Measurements from ENCODE around the gene ARCN1.

The ARCN1 gene

DNA sequence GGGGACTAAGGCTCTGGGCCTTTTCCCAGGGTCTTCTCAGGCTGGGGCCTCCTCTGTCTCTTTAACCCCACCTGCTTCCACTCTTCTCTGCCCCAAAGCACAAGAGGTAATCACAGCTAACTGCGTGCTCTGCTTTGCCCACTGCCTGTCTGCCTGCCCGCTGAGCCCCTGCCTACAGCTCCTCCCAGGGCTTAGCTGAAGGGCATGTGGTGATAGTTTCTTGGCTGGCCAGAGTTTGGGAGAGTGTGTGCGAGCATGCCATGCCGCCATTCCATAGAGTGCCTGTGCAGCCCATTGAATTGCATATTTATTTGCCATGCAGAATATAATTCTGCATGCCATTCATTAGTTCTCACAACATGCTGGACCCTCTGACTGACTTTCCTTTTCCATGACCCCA, 67.7 kb downstream of the ARCN1 start:
- DNase-seq (ENCODE audit: insufficient read length, low spot score) = no peak
- no peak for FAIRE-seq
- no peak for TF ChIP-seq POLR2A (IDR thresholded peaks at IDR 0.05; ENCODE audit: low read depth, low read length)

DNA sequence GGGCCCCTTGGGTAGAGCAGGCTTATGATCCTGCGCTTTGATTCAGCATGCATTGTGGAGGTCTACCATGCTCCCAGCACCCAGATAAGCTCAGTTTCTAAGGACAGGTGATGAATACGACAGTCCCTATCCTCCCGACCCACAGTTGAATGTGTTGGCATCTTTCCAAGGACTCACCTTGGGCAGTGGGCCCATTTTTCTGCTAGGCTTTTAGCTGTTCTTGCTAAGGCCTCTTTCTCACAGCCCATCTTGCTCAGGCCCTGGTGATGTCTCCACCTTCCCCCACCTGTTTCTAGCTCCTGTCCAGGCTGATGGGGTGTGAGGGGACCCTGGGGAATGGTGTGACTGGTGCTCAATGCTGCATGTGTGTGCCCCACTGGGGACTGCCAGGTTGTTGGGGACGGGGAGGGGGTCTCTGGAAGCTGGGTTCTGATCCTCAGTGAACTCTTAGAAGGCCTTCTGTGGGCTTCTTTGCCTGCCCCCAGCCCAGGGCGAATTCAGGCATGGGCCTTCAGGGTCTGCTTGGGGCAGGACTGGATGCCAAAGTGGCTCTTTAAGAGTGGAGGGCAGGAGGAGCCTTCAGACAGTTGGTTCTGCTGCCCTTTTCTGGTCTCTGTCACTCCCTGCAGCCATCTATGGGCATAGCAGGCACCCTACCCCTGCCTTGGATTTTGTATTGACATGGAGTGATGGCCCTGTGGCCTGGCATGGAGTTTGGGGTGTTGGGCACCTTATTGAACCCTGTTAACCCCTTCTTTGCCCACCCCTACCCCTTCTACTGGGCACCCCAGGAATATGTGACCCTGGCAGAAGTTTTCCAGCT, 68.3 kb downstream of the ARCN1 start:
- TF ChIP-seq POLR2A (IDR thresholded peaks at IDR 0.05; ENCODE audit: low read depth, low read length) = no peak
- no peak for FAIRE-seq
- no peak for DNase-seq (ENCODE audit: insufficient read length, low spot score)

DNA sequence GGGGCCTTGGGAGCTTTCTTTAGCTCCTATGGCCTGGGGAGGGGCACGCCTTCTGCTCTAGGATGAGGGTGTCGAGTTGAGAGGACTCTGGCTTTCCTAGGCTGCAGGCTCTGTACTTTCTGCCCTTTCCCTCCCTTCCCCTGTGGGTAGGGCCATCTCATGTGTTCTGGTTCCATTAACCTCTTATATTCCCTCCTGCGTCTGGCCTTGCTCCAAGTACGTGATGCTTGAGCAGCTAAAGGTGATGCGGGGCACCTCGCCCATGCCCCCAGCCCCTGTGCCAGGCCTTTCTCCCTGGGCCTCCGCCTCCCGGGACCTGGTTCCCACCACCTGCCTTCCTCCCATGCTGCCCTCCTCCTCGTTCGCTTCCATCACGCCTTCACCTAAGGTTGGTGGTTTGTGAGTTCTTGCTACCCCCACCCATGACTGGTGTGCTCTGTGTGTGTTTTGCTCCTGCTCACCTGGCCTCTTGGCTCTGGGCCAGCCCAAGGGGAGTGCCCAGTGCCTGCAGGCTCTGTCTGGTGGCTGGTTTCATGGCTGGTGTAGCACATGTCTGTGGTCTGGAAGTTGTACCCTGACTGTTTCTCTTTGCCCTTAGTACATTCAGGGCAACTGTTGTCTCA, 69.3 kb downstream of the ARCN1 start:
- TF ChIP-seq POLR2A (IDR thresholded peaks at IDR 0.05; ENCODE audit: low read depth, low read length) = no peak
- DNase-seq (ENCODE audit: insufficient read length, low spot score) (no peak), FAIRE-seq (no peak)

DNA sequence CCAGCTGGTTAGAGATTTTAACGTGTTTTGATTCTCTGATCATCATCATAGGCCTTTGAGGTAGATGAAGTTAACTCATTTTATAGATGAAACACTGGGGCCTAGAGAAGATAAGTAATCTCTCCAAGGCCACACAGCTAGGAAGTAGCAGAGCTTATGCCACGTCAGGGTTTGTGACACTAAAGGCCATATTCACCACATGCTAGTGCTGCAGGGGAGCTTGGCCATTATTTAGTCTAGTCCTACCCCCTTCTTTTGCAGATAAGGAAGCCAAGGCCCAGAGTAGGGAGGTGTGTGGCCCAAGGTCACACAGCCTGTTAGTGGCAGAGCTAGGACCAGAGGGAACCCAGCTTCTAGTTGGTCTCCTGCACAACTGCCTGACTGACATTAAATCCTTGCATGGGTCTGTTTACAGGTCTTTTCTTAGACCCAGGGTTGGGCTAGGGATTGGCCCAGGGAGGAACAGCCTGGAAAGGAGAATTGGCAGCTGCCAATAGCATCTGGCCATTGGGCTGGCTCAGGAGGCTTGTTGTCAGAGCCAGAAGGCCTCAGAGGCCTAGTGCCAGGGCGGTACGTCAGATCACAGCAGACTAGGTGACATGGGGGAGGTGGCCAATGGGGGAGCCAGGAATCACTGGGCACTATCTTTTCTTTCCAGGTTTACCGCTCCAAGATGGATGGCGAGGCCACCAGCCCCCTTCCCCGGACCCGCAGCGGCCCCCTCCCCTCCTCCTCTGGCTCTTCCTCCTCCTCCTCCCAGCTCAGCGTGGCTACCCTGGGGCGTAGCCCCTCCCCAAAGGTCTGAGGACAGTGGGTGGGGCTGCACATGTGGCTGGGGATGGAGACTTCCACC, 71.2 kb downstream of the ARCN1 start:
- no peak for FAIRE-seq
- no peak for DNase-seq (ENCODE audit: insufficient read length, low spot score)

DNA sequence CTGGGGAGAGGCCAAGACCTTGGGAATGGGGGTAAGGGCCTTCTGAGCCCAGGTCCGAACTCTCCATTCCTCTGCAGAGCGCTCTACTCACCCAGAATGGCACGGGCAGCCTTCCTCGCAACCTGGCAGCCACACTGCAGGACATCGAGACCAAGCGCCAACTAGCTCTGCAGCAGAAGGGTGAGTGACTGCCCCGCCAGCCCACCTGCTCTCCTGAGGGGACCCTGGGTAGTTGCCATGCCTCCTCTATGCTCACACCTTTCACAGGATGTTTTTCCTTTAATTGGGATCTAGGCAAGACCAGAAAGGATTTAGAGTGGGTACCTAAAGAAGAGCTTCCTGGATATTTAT, 71.8 kb downstream of the ARCN1 start:
- FAIRE-seq = no peak
- no peak for DNase-seq (ENCODE audit: insufficient read length, low spot score)
- no peak for TF ChIP-seq POLR2A (IDR thresholded peaks at IDR 0.05; ENCODE audit: low read depth, low read length)

More for the DNA sequence above, 71.2 kb downstream of the ARCN1 start:
- no peak for TF ChIP-seq POLR2A (IDR thresholded peaks at IDR 0.05; ENCODE audit: low read depth, low read length)

DNA sequence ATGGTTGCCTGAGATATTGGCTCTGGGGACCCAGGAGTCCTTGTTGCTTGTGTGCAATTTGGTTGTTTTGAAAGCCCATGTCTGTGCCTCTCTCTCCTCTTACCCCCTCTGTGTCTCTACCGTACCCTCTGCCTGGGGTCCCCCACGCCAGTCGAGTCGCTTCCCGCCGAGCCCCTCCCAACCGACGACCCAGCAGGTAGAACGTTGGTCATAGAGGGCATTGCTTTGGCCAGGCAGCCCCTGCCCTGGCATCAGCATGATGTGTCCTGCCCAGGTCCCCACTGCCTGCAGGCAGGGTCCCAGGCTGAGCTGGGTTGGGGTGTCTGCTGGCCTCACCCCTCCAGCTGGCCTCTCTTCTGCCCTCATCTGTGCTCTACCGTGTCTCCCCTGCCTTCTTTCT, 72.3 kb downstream of the ARCN1 start:
- DNase-seq (ENCODE audit: insufficient read length, low spot score) (no peak), FAIRE-seq (no peak)
- no peak for TF ChIP-seq POLR2A (IDR thresholded peaks at IDR 0.05; ENCODE audit: low read depth, low read length)

DNA sequence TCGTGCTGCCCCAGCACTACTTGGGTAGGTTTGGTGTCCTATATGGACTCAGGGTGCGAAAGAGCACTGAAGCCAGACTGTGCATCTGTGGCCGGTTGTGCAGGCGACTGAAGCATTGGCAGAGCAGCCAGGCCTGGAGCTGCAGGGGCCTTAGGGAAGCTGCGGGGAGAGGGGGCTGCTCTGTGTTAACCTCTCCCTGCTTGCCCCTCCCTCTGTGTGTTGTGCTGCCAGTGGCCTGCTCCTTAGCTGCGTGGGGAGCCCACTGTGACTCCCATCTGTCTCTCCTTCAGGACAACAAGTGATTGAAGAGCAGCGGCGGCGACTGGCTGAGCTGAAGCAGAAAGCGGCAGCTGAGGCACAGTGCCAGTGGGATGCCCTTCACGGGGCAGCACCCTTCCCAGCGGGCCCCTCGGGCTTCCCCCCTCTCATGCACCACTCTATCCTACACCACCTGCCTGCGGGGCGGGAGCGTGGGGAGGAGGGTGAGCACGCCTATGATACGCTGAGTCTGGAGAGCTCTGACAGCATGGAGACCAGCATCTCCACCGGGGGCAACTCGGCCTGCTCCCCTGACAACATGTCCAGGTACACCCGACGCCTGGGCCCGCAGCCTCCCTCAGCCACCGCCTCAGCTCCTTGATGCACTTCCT, 73.0 kb downstream of the ARCN1 start:
- no peak for TF ChIP-seq POLR2A (IDR thresholded peaks at IDR 0.05; ENCODE audit: low read depth, low read length)
- FAIRE-seq = no peak

DNA sequence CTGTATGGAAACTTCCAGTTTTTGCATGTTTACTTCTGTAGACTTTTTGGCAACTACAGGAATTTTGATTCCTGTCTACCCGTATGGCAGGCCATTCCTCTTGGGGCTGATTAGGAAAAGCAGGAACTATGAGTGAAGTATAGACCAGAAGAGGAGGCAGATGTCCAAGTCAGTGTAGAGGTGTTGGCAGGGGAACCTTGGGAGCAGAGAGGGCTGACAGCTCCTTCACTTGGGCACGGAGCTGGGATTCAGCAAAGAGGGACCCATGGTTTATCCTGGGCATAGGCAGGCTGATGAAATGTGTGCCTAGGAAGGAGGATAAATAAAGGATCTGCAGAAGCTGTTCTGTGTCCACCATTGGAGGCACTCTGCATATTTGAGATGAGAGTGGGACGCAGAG, 74.2 kb downstream of the ARCN1 start:
- FAIRE-seq (no peak), DNase-seq (ENCODE audit: insufficient read length, low spot score) (no peak)
- TF ChIP-seq POLR2A (IDR thresholded peaks at IDR 0.05; ENCODE audit: low read depth, low read length) = no peak

More for the DNA sequence above, 73.0 kb downstream of the ARCN1 start:
- no peak for DNase-seq (ENCODE audit: insufficient read length, low spot score)

DNA sequence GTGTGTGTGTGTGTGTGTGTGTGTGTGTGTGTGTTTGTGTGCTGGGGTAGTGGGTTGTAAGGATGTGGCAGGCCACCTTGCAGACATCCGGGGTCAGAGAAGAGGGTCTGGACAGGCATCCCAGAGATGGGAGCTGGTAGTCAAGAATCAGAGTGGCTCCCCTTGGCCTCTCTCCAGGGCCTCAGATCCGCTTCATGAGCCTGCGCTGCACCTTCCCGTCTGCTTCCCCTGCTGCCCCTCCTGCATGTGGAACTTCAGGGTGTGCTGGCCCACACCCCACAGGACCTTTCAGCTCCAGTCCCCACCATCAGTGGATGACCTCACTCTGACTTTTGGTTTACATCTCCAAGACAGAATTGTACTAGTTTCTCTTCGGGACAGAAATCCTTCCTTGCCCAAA, 76.1 kb downstream of the ARCN1 start:
- DNase-seq (ENCODE audit: insufficient read length, low spot score) (no peak), FAIRE-seq (no peak)
- no peak for TF ChIP-seq POLR2A (IDR thresholded peaks at IDR 0.05; ENCODE audit: low read depth, low read length)

DNA sequence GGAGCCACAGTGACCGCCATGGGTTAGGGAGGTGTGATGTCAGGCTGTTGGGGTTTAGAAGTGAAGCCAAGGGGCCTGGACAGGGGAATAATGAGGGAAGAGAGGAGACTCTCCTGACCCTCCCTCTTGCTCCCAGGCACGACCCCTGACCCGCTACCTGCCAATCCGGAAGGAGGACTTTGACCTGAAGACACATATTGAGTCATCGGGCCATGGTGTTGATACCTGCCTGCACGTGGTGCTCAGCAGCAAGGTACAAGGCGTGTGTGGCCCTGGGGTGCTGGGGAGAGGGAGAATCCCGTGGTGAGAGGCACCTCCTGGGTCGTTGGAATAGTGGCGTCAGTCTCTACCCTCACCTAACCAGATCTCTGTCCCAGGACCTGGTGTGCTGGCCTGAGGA, 77.7 kb downstream of the ARCN1 start:
- TF ChIP-seq POLR2A (IDR thresholded peaks at IDR 0.05; ENCODE audit: low read depth, low read length) = no peak
- no peak for FAIRE-seq
- DNase-seq (ENCODE audit: insufficient read length, low spot score) = no peak

DNA sequence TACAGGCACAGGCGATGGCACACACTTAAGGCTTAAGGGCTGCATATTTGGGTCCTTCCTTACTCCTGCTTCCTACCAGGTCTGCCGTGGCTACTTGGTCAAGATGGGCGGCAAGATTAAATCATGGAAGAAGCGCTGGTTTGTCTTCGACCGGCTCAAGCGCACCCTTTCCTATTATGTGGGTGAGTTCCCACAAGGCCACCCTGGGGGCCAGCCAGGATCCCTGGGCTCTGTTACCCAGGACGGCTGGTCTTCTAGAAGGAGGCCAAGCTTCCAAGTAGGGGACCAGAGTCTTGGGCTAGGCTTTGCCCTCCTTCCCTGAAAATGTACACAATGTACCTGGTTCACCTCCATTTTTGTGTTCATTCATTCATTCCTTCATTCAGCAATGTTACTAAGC, 78.2 kb downstream of the ARCN1 start:
- FAIRE-seq (no peak), DNase-seq (ENCODE audit: insufficient read length, low spot score) (no peak)
- TF ChIP-seq POLR2A (IDR thresholded peaks at IDR 0.05; ENCODE audit: low read depth, low read length) = no peak

DNA sequence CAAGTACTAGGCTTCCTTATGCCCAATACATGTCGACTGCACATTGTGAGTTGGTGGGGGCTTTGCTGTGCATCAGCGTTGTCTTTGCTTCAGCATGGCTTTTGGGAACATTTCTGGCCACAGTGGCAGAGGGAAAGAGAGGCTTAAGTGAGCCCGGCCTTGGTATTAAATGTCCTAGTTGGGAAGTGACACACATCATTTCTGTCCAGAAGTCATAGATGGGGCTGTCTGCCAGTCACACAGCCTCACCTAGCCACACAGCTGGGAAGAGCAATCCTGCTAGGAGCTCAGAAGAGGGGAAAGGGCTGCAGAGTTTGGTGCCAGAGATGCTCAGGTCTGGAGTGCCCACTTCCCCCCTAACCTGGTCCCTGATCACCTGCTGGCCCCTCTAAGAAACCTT, 79.6 kb downstream of the ARCN1 start:
- no peak for DNase-seq (ENCODE audit: insufficient read length, low spot score)
- TF ChIP-seq POLR2A (IDR thresholded peaks at IDR 0.05; ENCODE audit: low read depth, low read length) = no peak
- no peak for FAIRE-seq
